Prostate gland (tissue), 2 donors: ENCODE measurements around the gene ZFP1. TPM values are rescaled to one million over a fixed set of nuclear protein-coding genes. Genes with fewer than 3 reads are reported as not detected.

ENCODE experiments used
- DNase-seq: peaks from one replicate; pipeline ENCODE4 v3.0.0-alpha.2; 2019; ENCODE audit warnings: low spot score
- H3K27ac ChIP-seq, 2 donors: fragments of 200-600 bp; sonication (generic); 2 replicates each; pipeline ENCODE4 v1.5.1; 2017 to 2019
- H3K27me3 ChIP-seq: fragments of 200-600 bp; sonication (generic); replicated peaks from 2 replicates; pipeline ENCODE4 v1.5.1; 2019; ENCODE audit not compliant: insufficient read depth
- H3K36me3 ChIP-seq, 2 donors: fragments of 200-600 bp; sonication (generic); 1 replicate in 1 of 2; 2 replicates in 1 of 2; pipeline versions ENCODE4 v1.5.1 to v1.8.1; 2017 to 2019
- H3K4me1 ChIP-seq: fragments of 200-600 bp; sonication (generic); replicated peaks from 2 replicates; pipeline ENCODE4 v1.5.1; 2019
- H3K4me3 ChIP-seq, 2 donors: fragments of 200-600 bp; sonication (generic); 2 replicates each; pipeline ENCODE4 v1.5.1; 2017 to 2019
- H3K9me3 ChIP-seq: fragments of 200-600 bp; sonication (generic); 2 replicates; pipeline ENCODE4 v1.5.1; 2017
- POLR2A ChIP-seq: fragments of 450-650 bp; IDR thresholded peaks from one replicate; pipeline ENCODE4 v1.6.1; 2016; ENCODE audit warnings: antibody characterized with exemption, mild to moderate bottlenecking
- POLR2AphosphoS5 ChIP-seq: sonication (generic); formaldehyde crosslinking; IDR thresholded peaks from one replicate; pipeline ENCODE4 v1.6.1; 2017; ENCODE audit warnings: antibody characterized with exemption
- WGBS: methylation state at CpG from one replicate; pipeline ENCODE4 v1.1.5; 2018; 5-methylcytosine and 5-hydroxymethylcytosine counted together
- intact Hi-C: fragments of 100-400 bp; cut with DNase I; formaldehyde crosslinking; loops from one replicate; pipeline ENCODE4 v1.14.2; 2022
- total RNA-seq, 2 donors: library from RNA; depleted of rRNA; stranded (reverse); fragments of >200 nt; gene quantifications; one replicate each; pipeline ENCODE4 v1.1.0, GENCODE V29; 2016
- TF ChIP-seq, protein P1 (sequence below), 4 experiments: fragments of 200-600 bp in 2 of 4; fragments of 450-650 bp in 2 of 4; sonication (generic) in 2 of 4; IDR thresholded peaks; 1 replicate in 3 of 4; 2 replicates in 1 of 4; pipeline ENCODE4 v1.5.1; 2016 to 2019; ENCODE audit warnings: antibody characterized with exemption in 4 of 4, mild to moderate bottlenecking in 2 of 4, moderate library complexity in 2 of 4

Gene ZFP1
- total RNA-seq, 2 donors from 2014 or later = 9.8 to 10.3 TPM

DNA sequence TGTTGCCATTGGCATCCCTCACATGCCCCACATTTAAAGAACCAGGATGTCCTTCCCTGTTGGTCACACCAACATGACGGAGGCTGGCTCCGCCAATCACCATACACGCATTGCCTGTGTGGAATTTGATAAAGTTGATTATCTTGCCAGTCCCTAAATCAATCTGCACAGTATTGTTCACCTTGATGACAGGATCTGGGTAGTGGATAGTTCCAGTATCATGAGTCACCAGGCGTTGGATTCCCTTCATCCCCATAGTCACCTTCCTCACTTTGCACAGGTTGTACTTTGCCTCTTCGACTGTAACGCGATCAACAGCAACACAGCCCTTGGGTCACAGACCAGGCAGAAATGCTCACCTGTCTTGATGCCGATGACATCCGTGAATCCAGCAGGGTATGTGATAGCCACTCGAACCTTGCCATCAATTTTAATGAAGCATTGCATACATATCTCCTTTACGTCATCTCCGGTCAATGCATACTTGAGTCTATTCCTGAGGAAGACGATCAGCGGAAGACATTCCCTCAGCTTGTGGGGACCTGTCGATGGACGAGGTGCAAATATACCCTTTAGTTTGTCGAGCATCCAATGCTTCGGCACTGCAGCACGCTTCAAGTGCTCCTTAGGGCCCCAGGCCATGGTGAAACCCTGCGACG lies 44.4 kb downstream of the ZFP1 start:
- Histone ChIP-seq H3K9me3 (no peaks in the 10 kb centered on the region), H3K27me3 (no peaks in the 10 kb centered on the region), H3K4me1 (no peaks in the 10 kb centered on the region), H3K36me3 (no peaks in the 10 kb centered on the region), H3K4me3 (no peak overlapping the region), H3K27ac (no peak overlapping the region)
- no peak for DNase-seq
- TF ChIP-seq POLR2A = no peak
- TF ChIP-seq POLR2AphosphoS5 = no peak
- TF ChIP-seq, protein P1, sequence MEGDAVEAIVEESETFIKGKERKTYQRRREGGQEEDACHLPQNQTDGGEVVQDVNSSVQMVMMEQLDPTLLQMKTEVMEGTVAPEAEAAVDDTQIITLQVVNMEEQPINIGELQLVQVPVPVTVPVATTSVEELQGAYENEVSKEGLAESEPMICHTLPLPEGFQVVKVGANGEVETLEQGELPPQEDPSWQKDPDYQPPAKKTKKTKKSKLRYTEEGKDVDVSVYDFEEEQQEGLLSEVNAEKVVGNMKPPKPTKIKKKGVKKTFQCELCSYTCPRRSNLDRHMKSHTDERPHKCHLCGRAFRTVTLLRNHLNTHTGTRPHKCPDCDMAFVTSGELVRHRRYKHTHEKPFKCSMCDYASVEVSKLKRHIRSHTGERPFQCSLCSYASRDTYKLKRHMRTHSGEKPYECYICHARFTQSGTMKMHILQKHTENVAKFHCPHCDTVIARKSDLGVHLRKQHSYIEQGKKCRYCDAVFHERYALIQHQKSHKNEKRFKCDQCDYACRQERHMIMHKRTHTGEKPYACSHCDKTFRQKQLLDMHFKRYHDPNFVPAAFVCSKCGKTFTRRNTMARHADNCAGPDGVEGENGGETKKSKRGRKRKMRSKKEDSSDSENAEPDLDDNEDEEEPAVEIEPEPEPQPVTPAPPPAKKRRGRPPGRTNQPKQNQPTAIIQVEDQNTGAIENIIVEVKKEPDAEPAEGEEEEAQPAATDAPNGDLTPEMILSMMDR (IDR thresholded peaks at IDR 0.05) = no peak
- intact Hi-C loops = loop anchor here (10.0 kb wide), 1 partner anchor 572 kb away; no protein-coding TSS in a partner anchor
- 78% methylated on average over 21 of the region's 21 CpGs for WGBS

DNA sequence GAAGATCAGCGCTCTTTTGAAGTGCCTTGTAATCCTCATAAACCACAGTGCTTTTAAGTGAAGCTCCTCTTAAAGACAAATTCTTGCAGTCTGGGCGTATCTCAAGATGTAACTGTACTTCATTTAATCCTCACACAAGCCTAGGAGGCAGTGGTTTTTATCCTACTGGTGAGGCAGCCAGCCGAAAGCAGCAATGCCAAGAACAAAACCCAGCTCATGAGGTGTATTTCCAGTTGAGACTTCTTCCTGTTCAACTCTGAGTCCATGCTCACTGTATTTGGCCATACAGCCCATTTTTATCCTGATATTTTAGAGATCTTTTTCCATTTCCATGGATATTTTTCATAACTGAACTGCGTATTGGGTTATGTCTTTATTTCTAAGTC lies 44.9 kb downstream of the ZFP1 start:
- Histone ChIP-seq H3K9me3 (no peaks in the 10 kb centered on the region), H3K36me3 (no peaks in the 10 kb centered on the region), H3K4me3 (no peak overlapping the region), H3K27me3 (no peaks in the 10 kb centered on the region), H3K27ac (no peak overlapping the region), H3K4me1 (no peaks in the 10 kb centered on the region)
- TF ChIP-seq POLR2AphosphoS5 (no peak), POLR2A (no peak)
- TF ChIP-seq, protein P1 (IDR thresholded peaks at IDR 0.05) = no peak
- DNase-seq = no peak
- intact Hi-C loops = loop anchor here (10.0 kb wide), 1 partner anchor 572 kb away; no protein-coding TSS in a partner anchor
- 78% methylated on average over 4 of the region's 4 CpGs for WGBS

DNA sequence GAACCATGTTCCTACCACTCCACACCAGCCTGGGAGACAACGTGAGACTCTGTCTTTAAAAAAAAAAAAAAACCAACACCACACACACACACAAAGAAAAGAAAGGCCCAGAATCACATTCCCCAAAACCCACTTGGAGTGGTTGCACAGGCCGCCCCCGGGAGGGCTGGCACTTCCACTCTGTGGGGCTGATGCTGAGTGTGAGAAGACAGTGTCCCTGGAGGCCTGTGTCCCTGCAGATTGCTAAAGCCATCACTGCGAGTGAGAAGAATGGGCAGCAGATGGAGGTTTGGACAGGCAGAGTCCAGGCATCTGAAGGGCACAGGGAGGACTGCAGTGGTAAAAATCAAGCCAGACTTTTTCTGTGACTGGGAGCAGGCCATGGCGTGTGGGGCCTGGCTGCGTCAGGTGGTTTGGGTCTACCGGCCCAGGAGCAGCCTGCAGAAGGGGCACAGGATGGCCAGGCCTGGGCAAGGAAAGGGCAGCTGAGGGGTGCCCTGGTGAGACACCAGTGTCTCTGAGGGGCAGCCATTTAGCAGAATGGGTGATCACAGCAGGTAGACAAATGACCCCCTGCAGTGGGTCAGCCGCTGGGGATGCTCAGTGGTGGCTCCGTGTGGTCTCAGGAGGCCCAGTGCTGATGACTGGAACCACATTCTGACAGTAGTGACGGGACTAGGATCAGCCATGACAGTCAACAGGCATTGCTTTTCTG lies 45.6 kb downstream of the ZFP1 start:
- Histone ChIP-seq H3K27me3 (no peaks in the 10 kb centered on the region), H3K4me1 (no peaks in the 10 kb centered on the region), H3K9me3 (no peaks in the 10 kb centered on the region), H3K4me3 (no peak overlapping the region), H3K36me3 (no peaks in the 10 kb centered on the region), H3K27ac (no peak overlapping the region)
- TF ChIP-seq, protein P1 (IDR thresholded peaks at IDR 0.05) = no peak
- no peak for TF ChIP-seq POLR2AphosphoS5
- no peak for TF ChIP-seq POLR2A
- DNase-seq = no peak
- intact Hi-C loops = loop anchor here (10.0 kb wide), 1 partner anchor 571 kb away; no protein-coding TSS in a partner anchor
- 79% methylated on average over 10 of the region's 10 CpGs for WGBS

DNA sequence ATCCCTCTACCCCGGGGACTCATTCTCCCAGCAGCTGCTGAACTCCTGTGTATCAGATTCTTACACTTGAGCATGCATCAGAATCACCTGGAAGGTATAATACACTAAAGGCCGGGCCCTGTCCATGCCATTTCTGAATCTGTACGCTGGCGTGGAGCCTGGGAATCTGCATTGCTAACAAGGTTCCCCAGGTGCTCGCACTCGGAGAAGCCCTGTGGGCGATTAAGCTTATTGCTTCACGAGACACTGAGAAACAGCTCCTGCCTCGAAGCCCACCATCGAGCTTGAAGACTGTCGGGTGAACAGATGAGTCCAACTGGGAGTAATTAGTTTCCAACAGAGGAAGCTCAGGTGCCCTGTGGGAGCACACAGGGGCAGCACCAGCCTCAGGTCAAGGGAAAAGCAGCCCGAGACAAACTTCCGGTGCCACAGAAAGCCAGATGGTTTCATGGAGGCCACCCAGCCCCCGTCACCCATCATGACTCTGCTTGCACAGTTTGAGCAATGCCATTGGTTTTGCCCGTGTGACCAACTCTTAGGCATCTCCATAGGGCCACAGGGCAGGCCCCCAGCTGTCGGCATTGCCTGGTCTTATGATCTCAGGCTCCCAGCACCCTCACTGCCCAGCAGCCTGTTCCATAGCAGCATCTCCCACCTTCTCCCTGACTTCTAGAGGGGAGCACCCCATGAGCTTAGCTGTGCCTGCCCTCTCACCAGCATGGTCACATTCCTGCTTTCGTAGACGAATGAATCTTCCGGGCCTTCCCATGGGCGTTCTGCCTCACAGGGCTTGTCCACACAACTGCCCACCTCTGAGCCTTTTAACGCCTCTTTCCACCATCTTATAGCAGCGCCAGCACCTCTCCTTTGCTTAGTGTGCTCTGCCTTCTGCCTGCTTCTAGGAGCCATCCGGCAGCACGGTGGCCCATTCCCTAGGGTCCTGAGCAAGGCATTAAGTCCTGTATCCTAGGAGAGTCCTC lies 47.8 kb downstream of the ZFP1 start:
- WGBS = 84% methylated on average over 24 of the region's 24 CpGs
- no peak for DNase-seq

More for the DNA sequence above, 47.8 kb downstream of the ZFP1 start:
- Histone ChIP-seq H3K9me3 (no peaks in the 10 kb centered on the region), H3K36me3 (no peaks in the 10 kb centered on the region), H3K27me3 (no peaks in the 10 kb centered on the region), H3K4me1 (no peaks in the 10 kb centered on the region), H3K4me3 (no peak overlapping the region), H3K27ac (no peak overlapping the region)
- TF ChIP-seq POLR2A (no peak), POLR2AphosphoS5 (no peak)
- TF ChIP-seq, protein P1 (IDR thresholded peaks at IDR 0.05) = no peak
- intact Hi-C loops = loop anchor here (10.0 kb wide), 1 partner anchor 569 kb away; no protein-coding TSS in a partner anchor
